K562 (cell line): ENCODE data around the gene FYB1. TPM values are rescaled to one million over a fixed set of nuclear protein-coding genes. Genes with fewer than 3 reads are reported as not detected.

Experiments
- BRD9 ChIP-seq: fragments of 450-650 bp; IDR thresholded peaks from 2 replicates; pipeline ENCODE4 v1.6.1; 2018; ENCODE audit warnings: low read depth; ENCODE audit not compliant: partially characterized antibody
- CBX5 ChIP-seq: IDR thresholded peaks from 2 replicates; pipeline ENCODE4 v1.6.1; 2014; ENCODE audit warnings: low read depth, borderline replicate concordance
- HES1 ChIP-seq: fragments of 450-650 bp; IDR thresholded peaks from 2 replicates; pipeline ENCODE4 v1.6.1; 2016; ENCODE audit warnings: low read depth, mild to moderate bottlenecking, moderate library complexity
- ID3 ChIP-seq, 2 experiments: fragments of 250-450 bp in 1 of 2; fragments of 450-650 bp in 1 of 2; sonication (Bioruptor Pico) in 1 of 2; IDR thresholded peaks; 2 replicates each; pipeline versions ENCODE4 v1.6.1 to v1.8.0; 2016 to 2021; ENCODE audit warnings: mild to moderate bottlenecking in 2 of 2, moderate library complexity in 2 of 2, missing compliant biosample characterization in 1 of 2, missing genetic modification characterization in 1 of 2
- NCOR1 ChIP-seq: fragments of 450-650 bp; IDR thresholded peaks from 2 replicates; pipeline ENCODE4 v1.6.1; 2016; ENCODE audit warnings: mild to moderate bottlenecking, moderate library complexity
- NFRKB ChIP-seq: fragments of 450-650 bp; IDR thresholded peaks from 2 replicates; pipeline ENCODE4 v1.6.1; 2016; ENCODE audit warnings: low read depth
- PHB ChIP-seq: fragments of 250-450 bp; sonication (Bioruptor Pico); IDR thresholded peaks from 2 replicates; pipeline ENCODE4 v1.5.0; 2021
- ZBTB40 ChIP-seq, 2 experiments: fragments of 450-650 bp in 1 of 2; sonication (generic) in 1 of 2; formaldehyde crosslinking in 1 of 2; IDR thresholded peaks; 2 replicates each; pipeline versions ENCODE4 v1.7.1 to v1.9.0; 2016 to 2022; ENCODE audit warnings: inconsistent platforms in 1 of 2, mild to moderate bottlenecking in 1 of 2, missing genetic modification reagents in 1 of 2
- ZNF121 ChIP-seq: sonication (generic); formaldehyde crosslinking; conservative IDR thresholded peaks from 2 replicates; pipeline ENCODE4 v1.8.0; 2022; ENCODE audit warnings: missing genetic modification reagents
- ZNF175 ChIP-seq: fragments of 200-800 bp; sonication (Bioruptor generic); IDR thresholded peaks from 2 replicates; pipeline ENCODE4 v1.6.1; 2016; ENCODE audit warnings: low read depth, mild to moderate bottlenecking, missing genetic modification characterization, missing compliant biosample characterization
- ZNF197 ChIP-seq: fragments of 200-800 bp; sonication (Bioruptor generic); IDR thresholded peaks from 2 replicates; pipeline ENCODE4 v1.6.1; 2016; ENCODE audit warnings: low read depth, missing genetic modification characterization, missing compliant biosample characterization
- ZNF311 ChIP-seq: fragments of 250-450 bp; sonication (Bioruptor Pico); IDR thresholded peaks from 2 replicates; pipeline ENCODE4 v1.4.0; 2020; ENCODE audit warnings: mild to moderate bottlenecking, moderate library complexity
- polyA plus RNA-seq, 8 experiments: library from polyadenylated mRNA; depleted of rRNA in 4 of 8; stranded (reverse) in 5 of 8; unstranded in 3 of 8; fragments of >200 nt; fragmentation: Nextera tagmentation in 2 of 8; fragmentation: Illumina TruSeq in 1 of 8; extraction: Ambion mirVana in 2 of 8; extraction: Trizol in 1 of 8; gene quantifications; 2 replicates each; pipeline versions ENCODE4 v1.2.1 to v1.2.3, GENCODE V29; 2011 to 2014; ENCODE audit warnings: inconsistent platforms in 1 of 8, missing spikeins in 1 of 8
- total RNA-seq, 7 experiments: library from RNA; depleted of rRNA in 6 of 7; stranded (reverse); fragments of >200 nt in 6 of 7; fragmentation: Illumina TruSeq in 2 of 7; extraction: Trizol in 2 of 7; gene quantifications; 2 replicates each; pipeline versions ENCODE4 v1.2.1 to v1.2.3, GENCODE V29; 2011 to 2021; ENCODE audit warnings: low replicate concordance in 1 of 7
- TF ChIP-seq, protein P1 (sequence below): fragments of 250-450 bp; sonication (Bioruptor Pico); IDR thresholded peaks from 2 replicates; pipeline ENCODE4 v1.5.0; 2021; ENCODE audit warnings: mild to moderate bottlenecking, borderline replicate concordance

Gene FYB1
- total and polyA plus RNA-seq, 9 of the 15 experiments (the other 6 are each of a cell fraction or from before 2014, with no cell fraction given): 4.7 to 31.5 (median 9.7) TPM

DNA sequence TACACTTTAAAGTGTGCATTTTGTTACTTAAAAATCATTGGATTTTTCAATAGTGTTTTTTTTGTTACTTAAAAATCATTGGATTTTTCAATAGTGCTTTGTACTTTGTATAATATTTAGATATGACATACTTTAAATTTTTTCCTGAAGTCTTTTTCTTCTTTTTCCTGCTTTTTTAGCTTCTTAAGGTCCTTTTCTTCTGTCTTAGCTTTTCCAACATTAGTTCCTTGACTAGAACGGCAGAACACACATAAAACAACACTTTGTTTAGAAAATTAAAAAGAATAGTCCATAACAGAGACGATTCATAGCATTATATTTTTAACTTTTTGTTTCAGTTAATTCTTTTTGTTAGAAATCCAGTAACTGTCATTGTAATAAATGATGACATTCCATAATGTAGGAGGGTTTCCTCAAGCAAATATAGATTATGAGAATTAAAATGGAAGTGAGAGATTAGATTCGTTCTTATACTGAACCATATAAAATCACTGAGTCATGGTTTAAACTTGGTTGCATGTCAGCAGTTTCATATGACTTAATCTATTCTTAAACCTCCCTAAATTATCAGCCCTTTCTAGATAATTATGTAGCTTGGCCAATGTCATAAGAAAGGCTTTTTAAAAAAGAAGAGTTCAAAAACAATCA is 99.8 kb downstream of the FYB1 start (continued):
- TF ChIP-seq ZBTB40 (IDR thresholded peaks at IDR 0.05) (0 out of 2 replicates have a peak, but pooled peaks have one; percentile 9), ZBTB40 (CRISPR knock-in tag; IDR thresholded peaks at IDR 0.05) (no peak), ZNF175 (CRISPR knock-in tag) (no peak), PHB (no peak), ZNF311 (CRISPR knock-in tag) (peak; percentile 23; the same call in 1 of the 2 replicates), NCOR1 (0 out of 2 replicates have a peak, but pooled peaks have one; percentile 3), BRD9 (peak; percentile 10), ZNF121 (CRISPR knock-in tag) (no peak), CBX5 (no peak), ZNF197 (CRISPR knock-in tag) (no peak), ID3 (CRISPR knock-in tag; IDR thresholded peaks at IDR 0.05) (no peak), ID3 (tag; IDR thresholded peaks at IDR 0.05) (no peak), NFRKB (peak; percentile 53; the same call in 1 of the 2 replicates), HES1 (no peak)
- TF ChIP-seq, protein P1, sequence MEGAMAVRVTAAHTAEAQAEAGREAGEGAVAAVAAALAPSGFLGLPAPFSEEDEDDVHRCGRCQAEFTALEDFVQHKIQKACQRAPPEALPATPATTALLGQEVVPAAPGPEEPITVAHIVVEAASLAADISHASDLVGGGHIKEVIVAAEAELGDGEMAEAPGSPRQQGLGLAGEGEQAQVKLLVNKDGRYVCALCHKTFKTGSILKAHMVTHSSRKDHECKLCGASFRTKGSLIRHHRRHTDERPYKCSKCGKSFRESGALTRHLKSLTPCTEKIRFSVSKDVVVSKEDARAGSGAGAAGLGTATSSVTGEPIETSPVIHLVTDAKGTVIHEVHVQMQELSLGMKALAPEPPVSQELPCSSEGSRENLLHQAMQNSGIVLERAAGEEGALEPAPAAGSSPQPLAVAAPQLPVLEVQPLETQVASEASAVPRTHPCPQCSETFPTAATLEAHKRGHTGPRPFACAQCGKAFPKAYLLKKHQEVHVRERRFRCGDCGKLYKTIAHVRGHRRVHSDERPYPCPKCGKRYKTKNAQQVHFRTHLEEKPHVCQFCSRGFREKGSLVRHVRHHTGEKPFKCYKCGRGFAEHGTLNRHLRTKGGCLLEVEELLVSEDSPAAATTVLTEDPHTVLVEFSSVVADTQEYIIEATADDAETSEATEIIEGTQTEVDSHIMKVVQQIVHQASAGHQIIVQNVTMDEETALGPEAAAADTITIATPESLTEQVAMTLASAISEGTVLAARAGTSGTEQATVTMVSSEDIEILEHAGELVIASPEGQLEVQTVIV: no peak
